GM23338 (cell line): Measurements from ENCODE around the gene IER3IP1. TPM values are rescaled to one million over a fixed set of nuclear protein-coding genes. Genes with fewer than 3 reads are reported as not detected.

Experiments used
- ATAC-seq: fragments of 200-7000 bp; cut with Tn5 transposase; 3 replicates; pipeline ENCODE4 v1.9.1; 2020
- DNase-seq: peaks from one replicate; pipeline ENCODE4 v3.0.0-alpha.2; 2015; ENCODE audit warnings: low spot score
- H2AFZ ChIP-seq: fragments of 200-600 bp; sonication (generic); 2 replicates; pipeline ENCODE4 v1.8.0; 2016; ENCODE audit warnings: antibody characterized with exemption, mild to moderate bottlenecking, moderate library complexity
- H3F3A ChIP-seq: fragments of 200-600 bp; sonication (generic); replicated peaks from 2 replicates; pipeline ENCODE4 v1.8.0; 2017; ENCODE audit warnings: antibody characterized with exemption, mixed run types, low read depth
- H3K27ac ChIP-seq: fragments of 200-600 bp; sonication (generic); 2 replicates; pipeline ENCODE4 v1.6.1; 2016; ENCODE audit warnings: low read depth
- H3K27me3 ChIP-seq: fragments of 200-600 bp; sonication (generic); 2 replicates; pipeline ENCODE4 v1.8.0; 2016; ENCODE audit warnings: mild to moderate bottlenecking, mixed run types, moderate library complexity; ENCODE audit not compliant: insufficient read depth
- H3K36me3 ChIP-seq: fragments of 200-600 bp; sonication (generic); 2 replicates; pipeline ENCODE4 v1.8.0; 2016; ENCODE audit warnings: mild to moderate bottlenecking; ENCODE audit not compliant: insufficient read depth
- H3K4me1 ChIP-seq: fragments of 200-600 bp; sonication (generic); 2 replicates; pipeline ENCODE4 v1.8.0; 2016; ENCODE audit warnings: mild to moderate bottlenecking, moderate library complexity; ENCODE audit not compliant: insufficient read depth
- H3K4me2 ChIP-seq: fragments of 200-600 bp; sonication (generic); 2 replicates; pipeline ENCODE4 v1.7.1; 2017; ENCODE audit warnings: mixed run types
- H3K4me3 ChIP-seq: fragments of 200-600 bp; sonication (generic); 2 replicates; pipeline ENCODE4 v1.6.1; 2016; ENCODE audit warnings: mixed run types
- H3K79me2 ChIP-seq: fragments of 200-600 bp; sonication (generic); replicated peaks from 2 replicates; pipeline ENCODE4 v1.8.0; 2017; ENCODE audit warnings: mild to moderate bottlenecking; ENCODE audit not compliant: insufficient read depth
- H3K9me2 ChIP-seq: fragments of 200-600 bp; sonication (generic); 2 replicates; pipeline ENCODE4 v1.8.0; 2017; ENCODE audit not compliant: insufficient read depth
- H4K20me1 ChIP-seq: fragments of 200-600 bp; sonication (generic); replicated peaks from 2 replicates; pipeline ENCODE4 v1.8.0; 2017; ENCODE audit warnings: mild to moderate bottlenecking; ENCODE audit not compliant: insufficient read depth
- H3K27ac Mint-ChIP-seq: 2 replicates; pipeline ENCODE4 v1.8.0; 2020; ENCODE audit warnings: inconsistent platforms, mild to moderate bottlenecking, moderate library complexity, mixed read lengths
- H3K27me3 Mint-ChIP-seq: 3 replicates; pipeline ENCODE4 v1.8.0; 2022; ENCODE audit warnings: low read depth, mild to moderate bottlenecking, moderate library complexity, mixed read lengths, inconsistent platforms; ENCODE audit not compliant: insufficient read depth, poor library complexity
- H3K36me3 Mint-ChIP-seq: 3 replicates; pipeline ENCODE4 v1.8.0; 2021; ENCODE audit warnings: low read depth, mild to moderate bottlenecking, inconsistent platforms, moderate library complexity, mixed read lengths
- H3K4me1 Mint-ChIP-seq: 3 replicates; pipeline ENCODE4 v1.8.0; 2020; ENCODE audit warnings: mild to moderate bottlenecking, inconsistent platforms, mixed read lengths
- H3K4me3 Mint-ChIP-seq: 3 replicates; pipeline ENCODE4 v1.8.0; 2021; ENCODE audit warnings: moderate library complexity, mild to moderate bottlenecking, inconsistent platforms, mixed read lengths
- H3K9me3 Mint-ChIP-seq: 3 replicates; pipeline ENCODE4 v1.8.0; 2020; ENCODE audit warnings: moderate library complexity, mild to moderate bottlenecking, inconsistent platforms, mixed read lengths
- CREB1 ChIP-seq: fragments of 250-450 bp; sonication (Bioruptor Pico); IDR thresholded peaks from 2 replicates; pipeline ENCODE4 v1.5.0; 2020; ENCODE audit warnings: low read depth, mild to moderate bottlenecking, moderate library complexity
- EZH2 ChIP-seq: fragments of 200-600 bp; sonication (generic); IDR thresholded peaks from one replicate; pipeline ENCODE4 v1.8.0; 2017; ENCODE audit warnings: antibody characterized with exemption, mild to moderate bottlenecking, low read depth; ENCODE audit not compliant: unreplicated experiment
- EZH2phosphoT487 ChIP-seq: fragments of 200-600 bp; sonication (generic); IDR thresholded peaks from one replicate; pipeline ENCODE4 v1.8.1; 2018; ENCODE audit warnings: antibody characterized with exemption; ENCODE audit not compliant: unreplicated experiment
- JUNB ChIP-seq: IDR thresholded peaks from one replicate; pipeline ENCODE4 v1.6.1; 2016; ENCODE audit warnings: antibody characterized with exemption; ENCODE audit not compliant: unreplicated experiment
- NANOG ChIP-seq: IDR thresholded peaks from 2 replicates; pipeline ENCODE4 v1.6.1; 2016; ENCODE audit warnings: antibody characterized with exemption, borderline replicate concordance
- POLR2AphosphoS5 ChIP-seq: IDR thresholded peaks from 2 replicates; pipeline ENCODE4 v1.6.1; 2016; ENCODE audit warnings: antibody characterized with exemption, low read depth
- STAT1 ChIP-seq: IDR thresholded peaks from one replicate; pipeline ENCODE4 v1.6.1; 2016; ENCODE audit warnings: antibody characterized with exemption; ENCODE audit not compliant: unreplicated experiment
- ZNF114 ChIP-seq: fragments of 250-450 bp; sonication (Bioruptor Pico); IDR thresholded peaks from 2 replicates; pipeline ENCODE4 v1.5.0; 2020; ENCODE audit warnings: mild to moderate bottlenecking, moderate library complexity
- ZNF331 ChIP-seq: fragments of 250-450 bp; sonication (Bioruptor Pico); IDR thresholded peaks from 2 replicates; pipeline ENCODE4 v1.5.0; 2020; ENCODE audit warnings: low read depth, mild to moderate bottlenecking, moderate library complexity
- polyA plus RNA-seq: library from polyadenylated mRNA; unstranded; fragments of >200 nt; fragmentation: Nextera tagmentation; extraction: Ambion mirVana; gene quantifications from 2 replicates; pipeline ENCODE4 v1.2.1, GENCODE V29; 2016
- total RNA-seq: library from RNA; depleted of rRNA; stranded (reverse); fragments of >200 nt; shearing (Covaris generic); gene quantifications from 2 replicates; pipeline ENCODE4 v1.2.3, GENCODE V29; 2014
- TF ChIP-seq, protein P1 (sequence below), 2 experiments: fragments of 200-600 bp in 1 of 2; sonication (generic) in 1 of 2; conservative IDR thresholded peaks; 2 replicates each; pipeline versions ENCODE4 v1.5.1 to v1.6.1; 2016 to 2017; ENCODE audit warnings: antibody characterized with exemption in 2 of 2, low read depth in 2 of 2, mild to moderate bottlenecking in 2 of 2, moderate library complexity in 1 of 2
- TF ChIP-seq, protein P2 (sequence below): IDR thresholded peaks from 2 replicates; pipeline ENCODE4 v1.6.1; 2016; ENCODE audit warnings: antibody characterized with exemption
- TF ChIP-seq, protein P3 (sequence below): fragments of 250-450 bp; sonication (Bioruptor Pico); IDR thresholded peaks from 2 replicates; pipeline ENCODE4 v1.5.0; 2020; ENCODE audit warnings: mild to moderate bottlenecking, moderate library complexity

The IER3IP1 gene
- total and polyA plus RNA-seq, 2 experiments from 2014 or later: 12.2 to 24.0 TPM

DNA sequence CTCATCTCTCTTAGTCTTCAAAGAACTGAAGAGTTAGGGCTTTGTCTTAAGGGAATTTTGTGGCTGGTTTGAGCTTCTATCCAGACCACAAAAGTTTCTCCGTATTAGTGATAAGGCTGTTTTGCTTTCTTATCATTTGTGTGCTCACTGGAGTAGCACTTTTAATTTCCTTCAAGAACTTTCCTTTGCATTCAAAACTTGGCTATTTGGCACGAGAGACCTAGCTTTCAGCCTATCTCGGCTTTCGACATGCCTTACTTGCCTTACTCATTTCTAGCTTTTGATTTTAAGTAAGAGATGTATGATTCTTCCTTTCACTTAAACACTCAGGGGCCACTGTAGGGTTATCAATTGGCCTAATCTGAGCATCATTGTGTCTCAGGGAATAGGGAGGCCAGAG is 55.7 kb downstream of the IER3IP1 start:
- Histone ChIP-seq H3K36me3 (no peaks in the 10 kb centered on the region), H3K4me1 (no peaks in the 10 kb centered on the region; the same call in 1 of the 2 replicates), H3K9me2 (no peaks in the 10 kb centered on the region), H3F3A (no peaks in the 10 kb centered on the region), H3K27me3 (no peaks in the 10 kb centered on the region), H3K4me3 (no peak overlapping the region), H2AFZ (no peak overlapping the region), H3K4me2 (no peak overlapping the region), H3K79me2 (no peaks in the 10 kb centered on the region), H4K20me1 (no peaks in the 10 kb centered on the region), H3K27ac (no peak overlapping the region)
- H3K4me1 Mint-ChIP-seq: peaks cover 7% of the 10 kb centered on the region; the same call in 2 of the 3 replicates
- peaks cover 15% of the 10 kb centered on the region; the same call in 2 of the 3 replicates for H3K36me3 Mint-ChIP-seq
- DNase-seq (no peak), ATAC-seq (no peak)
- TF ChIP-seq NANOG: no peak
- H3K27me3 Mint-ChIP-seq: no peaks in the 10 kb centered on the region
- no peaks in the 10 kb centered on the region for H3K9me3 Mint-ChIP-seq
- no peak overlapping the region for H3K27ac Mint-ChIP-seq
- H3K4me3 Mint-ChIP-seq: no peak overlapping the region

DNA sequence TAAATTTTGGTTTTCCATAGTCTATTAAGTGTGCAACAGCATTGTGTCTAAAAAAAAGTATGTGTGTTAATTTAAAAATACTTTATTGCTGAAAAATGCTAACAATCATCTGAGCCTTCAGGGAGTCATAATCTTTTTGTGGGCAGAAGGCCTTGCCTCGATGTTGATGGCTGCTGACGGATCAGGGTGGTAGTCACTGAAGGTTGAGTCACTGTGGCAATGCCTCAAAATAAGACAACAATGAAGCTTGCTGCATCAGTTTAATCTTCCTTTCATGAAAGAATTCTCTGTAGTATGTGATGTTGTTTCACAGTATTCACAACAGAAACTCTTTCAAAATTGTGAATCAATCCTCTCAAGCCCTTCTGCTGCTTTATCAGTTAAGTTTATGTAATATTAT is 57.2 kb downstream of the IER3IP1 start:
- H3K36me3 ChIP-seq: no peaks in the 10 kb centered on the region
- Mint-ChIP-seq H3K36me3 (peaks cover 18% of the 10 kb centered on the region; the same call in 2 of the 3 replicates), H3K9me3 (no peaks in the 10 kb centered on the region), H3K27me3 (no peaks in the 10 kb centered on the region), H3K4me3 (no peak overlapping the region), H3K4me1 (peaks cover 18% of the 10 kb centered on the region), H3K27ac (no peak overlapping the region)
- no peak overlapping the region for H3K27ac ChIP-seq
- no peaks in the 10 kb centered on the region for H4K20me1 ChIP-seq
- H3K4me3 ChIP-seq: no peak overlapping the region
- no peak overlapping the region for H2AFZ ChIP-seq
- DNase-seq (no peak), ATAC-seq (no peak)
- no peaks in the 10 kb centered on the region for H3F3A ChIP-seq
- H3K79me2 ChIP-seq: no peaks in the 10 kb centered on the region
- H3K4me1 ChIP-seq: peaks cover 7% of the 10 kb centered on the region
- no peak overlapping the region for H3K4me2 ChIP-seq
- no peaks in the 10 kb centered on the region for H3K9me2 ChIP-seq
- no peaks in the 10 kb centered on the region for H3K27me3 ChIP-seq
- TF ChIP-seq NANOG (no peak), ZNF331 (CRISPR knock-in tag) (no peak), STAT1 (no peak), EZH2phosphoT487 (no peak), POLR2AphosphoS5 (no peak), JUNB (no peak), ZNF114 (CRISPR knock-in tag) (no peak), CREB1 (CRISPR knock-in tag) (no peak), EZH2 (no peak)
- TF ChIP-seq, protein P1, sequence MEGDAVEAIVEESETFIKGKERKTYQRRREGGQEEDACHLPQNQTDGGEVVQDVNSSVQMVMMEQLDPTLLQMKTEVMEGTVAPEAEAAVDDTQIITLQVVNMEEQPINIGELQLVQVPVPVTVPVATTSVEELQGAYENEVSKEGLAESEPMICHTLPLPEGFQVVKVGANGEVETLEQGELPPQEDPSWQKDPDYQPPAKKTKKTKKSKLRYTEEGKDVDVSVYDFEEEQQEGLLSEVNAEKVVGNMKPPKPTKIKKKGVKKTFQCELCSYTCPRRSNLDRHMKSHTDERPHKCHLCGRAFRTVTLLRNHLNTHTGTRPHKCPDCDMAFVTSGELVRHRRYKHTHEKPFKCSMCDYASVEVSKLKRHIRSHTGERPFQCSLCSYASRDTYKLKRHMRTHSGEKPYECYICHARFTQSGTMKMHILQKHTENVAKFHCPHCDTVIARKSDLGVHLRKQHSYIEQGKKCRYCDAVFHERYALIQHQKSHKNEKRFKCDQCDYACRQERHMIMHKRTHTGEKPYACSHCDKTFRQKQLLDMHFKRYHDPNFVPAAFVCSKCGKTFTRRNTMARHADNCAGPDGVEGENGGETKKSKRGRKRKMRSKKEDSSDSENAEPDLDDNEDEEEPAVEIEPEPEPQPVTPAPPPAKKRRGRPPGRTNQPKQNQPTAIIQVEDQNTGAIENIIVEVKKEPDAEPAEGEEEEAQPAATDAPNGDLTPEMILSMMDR (conservative IDR thresholded peaks at IDR 0.05; ENCODE audit: low read depth in 2 of 2): no peak
- TF ChIP-seq, protein P2, sequence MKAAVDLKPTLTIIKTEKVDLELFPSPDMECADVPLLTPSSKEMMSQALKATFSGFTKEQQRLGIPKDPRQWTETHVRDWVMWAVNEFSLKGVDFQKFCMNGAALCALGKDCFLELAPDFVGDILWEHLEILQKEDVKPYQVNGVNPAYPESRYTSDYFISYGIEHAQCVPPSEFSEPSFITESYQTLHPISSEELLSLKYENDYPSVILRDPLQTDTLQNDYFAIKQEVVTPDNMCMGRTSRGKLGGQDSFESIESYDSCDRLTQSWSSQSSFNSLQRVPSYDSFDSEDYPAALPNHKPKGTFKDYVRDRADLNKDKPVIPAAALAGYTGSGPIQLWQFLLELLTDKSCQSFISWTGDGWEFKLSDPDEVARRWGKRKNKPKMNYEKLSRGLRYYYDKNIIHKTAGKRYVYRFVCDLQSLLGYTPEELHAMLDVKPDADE: no peak
- TF ChIP-seq, protein P3, sequence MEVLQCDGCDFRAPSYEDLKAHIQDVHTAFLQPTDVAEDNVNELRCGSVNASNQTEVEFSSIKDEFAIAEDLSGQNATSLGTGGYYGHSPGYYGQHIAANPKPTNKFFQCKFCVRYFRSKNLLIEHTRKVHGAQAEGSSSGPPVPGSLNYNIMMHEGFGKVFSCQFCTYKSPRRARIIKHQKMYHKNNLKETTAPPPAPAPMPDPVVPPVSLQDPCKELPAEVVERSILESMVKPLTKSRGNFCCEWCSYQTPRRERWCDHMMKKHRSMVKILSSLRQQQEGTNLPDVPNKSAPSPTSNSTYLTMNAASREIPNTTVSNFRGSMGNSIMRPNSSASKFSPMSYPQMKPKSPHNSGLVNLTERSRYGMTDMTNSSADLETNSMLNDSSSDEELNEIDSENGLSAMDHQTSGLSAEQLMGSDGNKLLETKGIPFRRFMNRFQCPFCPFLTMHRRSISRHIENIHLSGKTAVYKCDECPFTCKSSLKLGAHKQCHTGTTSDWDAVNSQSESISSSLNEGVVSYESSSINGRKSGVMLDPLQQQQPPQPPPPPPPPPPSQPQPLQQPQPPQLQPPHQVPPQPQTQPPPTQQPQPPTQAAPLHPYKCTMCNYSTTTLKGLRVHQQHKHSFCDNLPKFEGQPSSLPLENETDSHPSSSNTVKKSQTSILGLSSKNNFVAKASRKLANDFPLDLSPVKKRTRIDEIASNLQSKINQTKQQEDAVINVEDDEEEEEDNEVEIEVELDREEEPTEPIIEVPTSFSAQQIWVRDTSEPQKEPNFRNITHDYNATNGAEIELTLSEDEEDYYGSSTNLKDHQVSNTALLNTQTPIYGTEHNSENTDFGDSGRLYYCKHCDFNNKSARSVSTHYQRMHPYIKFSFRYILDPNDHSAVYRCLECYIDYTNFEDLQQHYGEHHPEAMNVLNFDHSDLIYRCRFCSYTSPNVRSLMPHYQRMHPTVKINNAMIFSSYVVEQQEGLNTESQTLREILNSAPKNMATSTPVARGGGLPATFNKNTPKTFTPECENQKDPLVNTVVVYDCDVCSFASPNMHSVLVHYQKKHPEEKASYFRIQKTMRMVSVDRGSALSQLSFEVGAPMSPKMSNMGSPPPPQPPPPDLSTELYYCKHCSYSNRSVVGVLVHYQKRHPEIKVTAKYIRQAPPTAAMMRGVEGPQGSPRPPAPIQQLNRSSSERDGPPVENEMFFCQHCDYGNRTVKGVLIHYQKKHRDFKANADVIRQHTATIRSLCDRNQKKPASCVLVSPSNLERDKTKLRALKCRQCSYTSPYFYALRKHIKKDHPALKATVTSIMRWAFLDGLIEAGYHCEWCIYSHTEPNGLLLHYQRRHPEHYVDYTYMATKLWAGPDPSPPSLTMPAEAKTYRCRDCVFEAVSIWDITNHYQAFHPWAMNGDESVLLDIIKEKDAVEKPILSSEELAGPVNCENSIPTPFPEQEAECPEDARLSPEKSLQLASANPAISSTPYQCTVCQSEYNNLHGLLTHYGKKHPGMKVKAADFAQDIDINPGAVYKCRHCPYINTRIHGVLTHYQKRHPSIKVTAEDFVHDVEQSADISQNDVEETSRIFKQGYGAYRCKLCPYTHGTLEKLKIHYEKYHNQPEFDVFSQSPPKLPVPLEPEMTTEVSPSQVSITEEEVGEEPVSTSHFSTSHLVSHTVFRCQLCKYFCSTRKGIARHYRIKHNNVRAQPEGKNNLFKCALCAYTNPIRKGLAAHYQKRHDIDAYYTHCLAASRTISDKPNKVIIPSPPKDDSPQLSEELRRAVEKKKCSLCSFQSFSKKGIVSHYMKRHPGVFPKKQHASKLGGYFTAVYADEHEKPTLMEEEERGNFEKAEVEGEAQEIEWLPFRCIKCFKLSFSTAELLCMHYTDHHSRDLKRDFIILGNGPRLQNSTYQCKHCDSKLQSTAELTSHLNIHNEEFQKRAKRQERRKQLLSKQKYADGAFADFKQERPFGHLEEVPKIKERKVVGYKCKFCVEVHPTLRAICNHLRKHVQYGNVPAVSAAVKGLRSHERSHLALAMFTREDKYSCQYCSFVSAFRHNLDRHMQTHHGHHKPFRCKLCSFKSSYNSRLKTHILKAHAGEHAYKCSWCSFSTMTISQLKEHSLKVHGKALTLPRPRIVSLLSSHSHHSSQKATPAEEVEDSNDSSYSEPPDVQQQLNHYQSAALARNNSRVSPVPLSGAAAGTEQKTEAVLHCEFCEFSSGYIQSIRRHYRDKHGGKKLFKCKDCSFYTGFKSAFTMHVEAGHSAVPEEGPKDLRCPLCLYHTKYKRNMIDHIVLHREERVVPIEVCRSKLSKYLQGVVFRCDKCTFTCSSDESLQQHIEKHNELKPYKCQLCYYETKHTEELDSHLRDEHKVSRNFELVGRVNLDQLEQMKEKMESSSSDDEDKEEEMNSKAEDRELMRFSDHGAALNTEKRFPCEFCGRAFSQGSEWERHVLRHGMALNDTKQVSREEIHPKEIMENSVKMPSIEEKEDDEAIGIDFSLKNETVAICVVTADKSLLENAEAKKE (CRISPR knock-in tag): no peak
